ENCODE measurements around the gene APBB3.

APBB3 gene

DNA sequence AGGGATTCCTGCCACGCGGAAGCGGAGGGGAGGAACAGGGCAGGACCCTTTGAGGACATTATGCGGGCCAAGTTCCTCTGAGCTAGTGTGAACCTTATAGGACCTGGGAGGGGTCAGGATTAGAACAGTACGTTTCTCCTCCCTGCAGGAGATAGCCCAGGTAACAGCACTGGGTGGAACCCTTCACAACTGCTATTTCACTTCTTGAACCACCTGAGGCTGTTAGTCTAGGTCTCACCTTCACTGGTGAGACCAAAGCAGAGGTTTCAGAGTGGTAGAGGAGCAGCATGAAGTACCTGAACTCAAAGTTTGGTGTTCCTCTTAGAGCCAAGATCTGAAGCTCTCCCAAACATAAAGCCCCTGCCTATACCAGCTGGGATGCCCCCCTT lies 16.1 kb downstream of the APBB3 start:
- TF ChIP-seq, protein P1, sequence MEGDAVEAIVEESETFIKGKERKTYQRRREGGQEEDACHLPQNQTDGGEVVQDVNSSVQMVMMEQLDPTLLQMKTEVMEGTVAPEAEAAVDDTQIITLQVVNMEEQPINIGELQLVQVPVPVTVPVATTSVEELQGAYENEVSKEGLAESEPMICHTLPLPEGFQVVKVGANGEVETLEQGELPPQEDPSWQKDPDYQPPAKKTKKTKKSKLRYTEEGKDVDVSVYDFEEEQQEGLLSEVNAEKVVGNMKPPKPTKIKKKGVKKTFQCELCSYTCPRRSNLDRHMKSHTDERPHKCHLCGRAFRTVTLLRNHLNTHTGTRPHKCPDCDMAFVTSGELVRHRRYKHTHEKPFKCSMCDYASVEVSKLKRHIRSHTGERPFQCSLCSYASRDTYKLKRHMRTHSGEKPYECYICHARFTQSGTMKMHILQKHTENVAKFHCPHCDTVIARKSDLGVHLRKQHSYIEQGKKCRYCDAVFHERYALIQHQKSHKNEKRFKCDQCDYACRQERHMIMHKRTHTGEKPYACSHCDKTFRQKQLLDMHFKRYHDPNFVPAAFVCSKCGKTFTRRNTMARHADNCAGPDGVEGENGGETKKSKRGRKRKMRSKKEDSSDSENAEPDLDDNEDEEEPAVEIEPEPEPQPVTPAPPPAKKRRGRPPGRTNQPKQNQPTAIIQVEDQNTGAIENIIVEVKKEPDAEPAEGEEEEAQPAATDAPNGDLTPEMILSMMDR (IDR thresholded peaks at IDR 0.05; ENCODE audit: low read depth, low read length): no peak
- Histone ChIP-seq H3K4me1 (peaks cover 16% of the 10 kb centered on the region), H3K9me3 (no peaks in the 10 kb centered on the region), H3K4me3 (ENCODE audit: low read depth, low read length) (peak overlapping the region; percentile 57), H3K27me3 (no peaks in the 10 kb centered on the region), H3K36me3 (peaks cover 40% of the 10 kb centered on the region)
- no peak for DNase-seq

DNA sequence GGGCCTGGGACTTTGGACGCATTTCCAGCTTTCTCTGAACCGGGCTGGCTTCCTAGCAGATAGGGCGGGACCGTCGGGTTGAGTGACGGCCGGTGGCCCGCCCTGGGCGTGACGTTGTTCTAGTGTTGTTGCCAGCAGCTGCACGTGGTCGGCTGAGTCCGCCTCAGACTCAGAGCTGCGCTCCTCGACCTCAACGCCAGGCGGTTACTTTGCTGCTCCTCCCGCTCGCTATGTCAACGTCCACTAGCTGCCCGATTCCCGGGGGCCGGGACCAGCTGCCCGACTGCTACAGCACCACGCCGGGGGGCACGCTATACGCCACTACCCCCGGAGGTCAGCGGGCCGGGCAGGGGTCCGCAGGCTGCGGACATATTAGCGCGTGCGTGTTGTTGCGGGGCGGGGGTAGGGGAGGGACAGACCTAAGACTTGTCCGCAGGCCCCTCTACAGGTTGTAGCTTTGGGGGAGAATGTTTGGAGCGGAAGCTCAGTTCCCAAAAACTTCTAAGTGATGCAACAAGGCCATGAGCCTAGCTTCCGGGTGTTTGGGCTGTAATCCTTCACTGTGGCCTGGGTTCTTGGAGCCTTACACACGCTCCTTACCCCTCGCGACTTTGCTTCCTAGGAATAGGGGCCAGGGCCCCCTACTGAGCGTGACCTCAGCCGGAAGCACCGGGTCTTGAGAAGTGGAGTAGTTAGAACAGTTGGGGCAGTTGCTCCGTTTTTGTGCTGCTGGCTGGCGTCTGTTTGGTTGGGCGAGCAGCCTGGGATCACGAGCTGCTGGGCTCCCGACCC lies 16.7 kb downstream of the APBB3 start, which contains the start of gene EIF4EBP3:
Gene EIF4EBP3, plus strand, starts transcription at position 155 of the 792 bp plus-strand sequence. Its CDS starts 76 bp downstream, at position 231.
- Histone ChIP-seq H3K4me3 (ENCODE audit: low read depth, low read length) (peak within 1 kb of the TSS; percentile 57), H3K9me3 (no peaks in the 10 kb centered on the region), H3K4me1 (peaks cover 16% of the 10 kb centered on the region), H3K36me3 (peaks cover 43% of the 10 kb centered on the region), H3K27me3 (no peaks in the 10 kb centered on the region)
- TF ChIP-seq, protein P1 (IDR thresholded peaks at IDR 0.05; ENCODE audit: low read depth, low read length): peak; percentile 55
- DNase-seq: peak; percentile 97

DNA sequence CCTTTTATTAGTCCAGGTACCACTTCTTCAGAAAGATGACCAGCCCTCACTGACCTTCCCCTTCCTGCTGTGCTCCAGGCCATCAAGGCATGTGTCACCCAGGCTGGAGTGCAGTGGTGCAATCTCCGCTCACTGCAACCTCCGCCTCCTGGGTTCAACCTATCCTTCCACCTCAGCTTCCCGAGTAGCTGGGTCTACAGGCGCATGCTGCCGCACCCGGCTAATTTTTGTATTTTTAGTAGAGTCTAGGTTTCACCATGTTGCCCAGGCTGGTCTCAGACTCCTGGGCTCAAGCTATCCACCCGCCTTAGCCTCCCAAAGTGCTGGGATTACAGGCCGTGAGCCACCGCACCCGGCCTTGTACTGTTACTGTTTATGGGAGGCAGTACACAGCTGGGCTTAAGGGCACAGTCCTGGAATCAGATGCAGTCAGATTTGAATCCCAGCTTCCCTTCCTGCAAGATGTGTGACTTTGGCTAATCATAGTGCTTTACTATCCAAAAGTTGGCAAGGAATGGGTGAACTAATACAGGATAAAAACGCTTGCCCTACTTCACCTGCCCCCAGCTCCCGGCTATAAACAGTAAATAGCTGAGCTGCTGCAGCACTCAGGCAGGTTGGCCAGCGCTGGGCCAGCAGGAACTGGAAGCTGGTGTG lies 17.4 kb downstream of the APBB3 start:
- no peak for DNase-seq

DNA sequence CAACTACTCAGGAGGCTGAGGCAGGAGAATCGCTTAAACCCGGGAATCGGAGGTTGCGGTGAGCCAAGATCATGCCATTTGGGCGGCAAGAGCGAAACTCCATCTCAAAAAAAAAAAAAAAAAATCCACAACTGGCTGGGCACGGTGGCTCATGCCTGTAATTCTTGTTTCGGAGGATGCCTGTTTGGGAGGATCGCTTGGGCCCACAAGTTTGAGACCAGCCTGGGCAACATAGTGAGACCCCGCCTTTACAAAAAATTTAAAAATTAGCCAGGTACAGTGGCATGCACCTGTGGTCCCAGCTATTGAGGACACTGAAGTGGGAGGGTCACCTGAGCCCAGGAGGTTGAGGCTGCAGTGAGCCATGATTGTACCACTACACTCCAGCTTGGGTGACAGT lies 18.8 kb downstream of the APBB3 start:
- no peak for DNase-seq
- TF ChIP-seq, protein P1 (IDR thresholded peaks at IDR 0.05; ENCODE audit: low read depth, low read length): no peak
- Histone ChIP-seq H3K9me3 (no peaks in the 10 kb centered on the region), H3K36me3 (peaks cover 43% of the 10 kb centered on the region), H3K4me3 (ENCODE audit: low read depth, low read length) (no peak overlapping the region), H3K4me1 (peaks cover 16% of the 10 kb centered on the region), H3K27me3 (no peaks in the 10 kb centered on the region)

More for the DNA sequence above, 17.4 kb downstream of the APBB3 start:
- H3K36me3 ChIP-seq: peaks cover 43% of the 10 kb centered on the region
- peaks cover 16% of the 10 kb centered on the region for H3K4me1 ChIP-seq
- H3K9me3 ChIP-seq: no peaks in the 10 kb centered on the region
- TF ChIP-seq, protein P1 (IDR thresholded peaks at IDR 0.05; ENCODE audit: low read depth, low read length): no peak
- H3K4me3 ChIP-seq (ENCODE audit: low read depth, low read length): peak overlapping the region; percentile 57
- no peaks in the 10 kb centered on the region for H3K27me3 ChIP-seq

DNA sequence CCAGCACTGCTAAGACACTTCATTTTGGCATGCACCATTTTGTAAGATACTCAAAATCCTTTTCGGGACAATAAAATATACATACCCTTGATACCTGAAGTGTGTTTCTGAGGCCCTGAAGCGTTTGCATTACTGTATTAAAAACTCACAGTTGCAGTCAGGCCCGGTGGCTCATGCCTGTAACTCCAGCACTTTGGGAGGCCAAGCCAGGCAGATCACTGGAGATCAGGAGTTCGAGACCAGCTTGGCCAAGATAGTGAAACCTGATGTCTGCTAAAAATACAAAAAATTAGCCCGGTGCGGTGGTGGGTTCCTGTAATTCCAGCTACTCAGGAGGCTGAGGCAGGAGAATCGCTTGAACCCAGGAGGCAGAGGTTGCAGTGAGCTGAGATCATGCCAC lies 19.4 kb downstream of the APBB3 start:
- H3K36me3 ChIP-seq: peaks cover 42% of the 10 kb centered on the region
- no peaks in the 10 kb centered on the region for H3K27me3 ChIP-seq
- TF ChIP-seq, protein P1 (IDR thresholded peaks at IDR 0.05; ENCODE audit: low read depth, low read length): no peak
- no peaks in the 10 kb centered on the region for H3K9me3 ChIP-seq
- H3K4me3 ChIP-seq (ENCODE audit: low read depth, low read length): no peak overlapping the region
- DNase-seq: no peak
- peaks cover 16% of the 10 kb centered on the region for H3K4me1 ChIP-seq

DNA sequence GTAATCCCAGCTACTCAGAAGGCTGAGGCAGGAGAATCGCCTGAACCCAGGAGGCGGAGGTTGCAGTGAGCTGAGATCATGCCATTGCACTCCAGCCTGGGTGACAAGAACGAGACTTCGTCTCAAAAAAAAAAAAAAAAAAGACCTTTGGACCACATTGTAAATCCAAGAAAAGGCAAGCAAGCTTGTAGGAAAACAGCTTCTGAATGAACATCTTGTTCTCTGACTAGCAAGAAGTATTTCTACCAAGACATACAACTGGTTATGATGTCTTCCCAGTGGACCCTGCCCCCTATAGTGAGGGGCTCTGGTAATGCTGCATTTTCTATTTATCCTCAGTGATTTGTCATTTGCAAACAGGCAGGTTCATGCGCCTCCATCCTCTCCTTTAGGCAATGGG lies 21.4 kb downstream of the APBB3 start:
- Histone ChIP-seq H3K4me1 (peaks cover 6% of the 10 kb centered on the region), H3K9me3 (no peaks in the 10 kb centered on the region), H3K27me3 (no peaks in the 10 kb centered on the region), H3K4me3 (ENCODE audit: low read depth, low read length) (no peak overlapping the region), H3K36me3 (peaks cover 51% of the 10 kb centered on the region)
- DNase-seq: no peak
- TF ChIP-seq, protein P1 (IDR thresholded peaks at IDR 0.05; ENCODE audit: low read depth, low read length): no peak
